Omental fat pad (tissue), 4 donors: ENCODE measurements around the gene FAM107B. TPM values are rescaled to one million over a fixed set of nuclear protein-coding genes. Genes with fewer than 3 reads are reported as not detected.

ENCODE experiments used
- ATAC-seq: fragments of 150-250 bp; one replicate; pipeline ENCODE4 v1.9.1; 2016; ENCODE audit warnings: mild to moderate bottlenecking, moderate library complexity; ENCODE audit not compliant: low FRiP score
- DNase-seq: peaks from one replicate; pipeline ENCODE4 v3.0.0-alpha.2; 2019; ENCODE audit warnings: low spot score
- CTCF ChIP-seq, 3 donors: fragments of 450-650 bp; IDR thresholded peaks; one replicate each; pipeline ENCODE4 v1.5.1; 2016 to 2017; ENCODE audit warnings: antibody characterized with exemption in 3 of 3, mild to moderate bottlenecking in 3 of 3, moderate library complexity in 2 of 3
- total RNA-seq, 4 donors: library from RNA; depleted of rRNA; stranded (reverse); fragments of >200 nt; gene quantifications; one replicate each; pipeline ENCODE4 v1.1.0, GENCODE V29; 2016

The FAM107B gene
- total RNA-seq, 4 donors from 2014 or later: 27.3 to 77.5 (median 53.7) TPM

GRCh38 chr10:14587540-14588083 lies 187.1 kb downstream of the FAM107B start:
- ATAC-seq: peak; percentile 38

DNA sequence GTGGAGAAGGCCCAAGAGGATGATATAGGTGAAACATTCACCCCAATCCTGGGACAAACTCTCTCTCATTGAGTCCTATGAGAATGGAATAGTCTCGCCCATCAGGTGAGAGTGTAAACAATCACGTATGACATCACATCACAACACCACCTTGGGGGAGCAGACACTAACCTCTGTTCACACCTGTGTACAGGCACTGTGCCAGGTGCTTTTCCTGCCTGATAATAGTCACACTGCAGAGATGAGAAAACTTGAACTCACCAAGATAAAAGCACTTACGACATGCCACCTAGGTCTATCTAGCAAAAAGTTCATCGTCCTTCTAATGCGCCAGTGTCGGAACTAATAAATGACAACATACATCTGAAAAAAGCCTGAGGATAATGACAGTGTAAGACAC lies 187.8 kb downstream of the FAM107B start:
- no peak for ATAC-seq
- no peak for DNase-seq
- TF ChIP-seq CTCF (IDR thresholded peaks at IDR 0.05): no peak

More at GRCh38 chr10:14587540-14588083, 187.1 kb downstream of the FAM107B start:
- DNase-seq: no peak
- TF ChIP-seq CTCF (IDR thresholded peaks at IDR 0.05): no peak

- no peak for DNase-seq
- ATAC-seq: no peak
- no peak for TF ChIP-seq CTCF (IDR thresholded peaks at IDR 0.05)
Observed at GRCh38 chr10:14585287-14586193, 189.2 kb downstream of the FAM107B start.

DNA sequence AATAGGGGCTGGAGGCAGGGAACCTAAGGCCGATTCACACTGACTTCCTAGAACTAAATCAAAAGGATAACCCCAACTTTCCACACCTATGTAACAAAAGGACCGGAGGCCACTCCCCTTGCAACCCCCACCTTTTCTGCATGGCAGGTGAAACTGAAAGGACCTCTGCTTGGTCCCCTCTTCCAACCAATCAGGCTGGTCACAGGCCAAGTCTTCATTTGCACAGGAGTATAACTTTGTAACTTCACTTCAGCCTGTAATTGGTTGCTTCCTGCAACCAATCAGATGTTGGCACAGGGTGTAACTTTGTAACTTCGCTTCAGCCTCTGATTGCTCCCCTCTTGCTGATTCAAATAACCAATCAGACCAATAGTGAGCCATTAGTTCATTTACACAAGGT lies 190.0 kb downstream of the FAM107B start:
- TF ChIP-seq CTCF (IDR thresholded peaks at IDR 0.05): no peak
- ATAC-seq (no peak), DNase-seq (no peak)

DNA sequence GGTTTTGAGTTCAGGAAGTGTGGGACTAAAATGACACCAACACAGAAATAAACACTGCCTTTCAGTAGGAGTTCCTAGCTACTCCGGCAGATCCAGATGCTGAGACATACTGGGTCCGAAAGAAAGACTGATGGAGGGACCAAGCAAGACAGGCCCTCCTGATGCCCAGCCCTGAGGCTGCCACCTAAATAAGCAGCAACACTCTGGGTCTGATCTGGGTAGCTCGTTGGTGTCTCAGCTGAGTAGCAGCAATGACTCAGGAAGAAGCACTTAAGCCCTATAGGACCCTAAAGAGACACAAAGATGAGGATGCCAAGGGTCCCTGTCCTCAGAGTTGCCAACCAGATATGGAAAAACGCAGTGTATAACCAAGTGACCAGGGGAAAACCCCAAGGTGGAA lies 190.7 kb downstream of the FAM107B start:
- ATAC-seq: no peak
- TF ChIP-seq CTCF (IDR thresholded peaks at IDR 0.05): no peak
- no peak for DNase-seq

- DNase-seq (no peak), ATAC-seq (no peak)
- TF ChIP-seq CTCF (IDR thresholded peaks at IDR 0.05): no peak
Observed at GRCh38 chr10:14583252-14583651, 191.4 kb downstream of the FAM107B start.
